HG03159 (cell line): ENCODE data around the gene PTAFR.

Source experiments
- ATAC-seq: cut with Tn5 transposase; IDR thresholded peaks from one replicate; pipeline ENCODE4 v1.9.1; 2021; ENCODE audit warnings: mild to moderate bottlenecking, moderate library complexity; ENCODE audit not compliant: unreplicated experiment

The PTAFR gene, protein sequence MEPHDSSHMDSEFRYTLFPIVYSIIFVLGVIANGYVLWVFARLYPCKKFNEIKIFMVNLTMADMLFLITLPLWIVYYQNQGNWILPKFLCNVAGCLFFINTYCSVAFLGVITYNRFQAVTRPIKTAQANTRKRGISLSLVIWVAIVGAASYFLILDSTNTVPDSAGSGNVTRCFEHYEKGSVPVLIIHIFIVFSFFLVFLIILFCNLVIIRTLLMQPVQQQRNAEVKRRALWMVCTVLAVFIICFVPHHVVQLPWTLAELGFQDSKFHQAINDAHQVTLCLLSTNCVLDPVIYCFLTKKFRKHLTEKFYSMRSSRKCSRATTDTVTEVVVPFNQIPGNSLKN

DNA sequence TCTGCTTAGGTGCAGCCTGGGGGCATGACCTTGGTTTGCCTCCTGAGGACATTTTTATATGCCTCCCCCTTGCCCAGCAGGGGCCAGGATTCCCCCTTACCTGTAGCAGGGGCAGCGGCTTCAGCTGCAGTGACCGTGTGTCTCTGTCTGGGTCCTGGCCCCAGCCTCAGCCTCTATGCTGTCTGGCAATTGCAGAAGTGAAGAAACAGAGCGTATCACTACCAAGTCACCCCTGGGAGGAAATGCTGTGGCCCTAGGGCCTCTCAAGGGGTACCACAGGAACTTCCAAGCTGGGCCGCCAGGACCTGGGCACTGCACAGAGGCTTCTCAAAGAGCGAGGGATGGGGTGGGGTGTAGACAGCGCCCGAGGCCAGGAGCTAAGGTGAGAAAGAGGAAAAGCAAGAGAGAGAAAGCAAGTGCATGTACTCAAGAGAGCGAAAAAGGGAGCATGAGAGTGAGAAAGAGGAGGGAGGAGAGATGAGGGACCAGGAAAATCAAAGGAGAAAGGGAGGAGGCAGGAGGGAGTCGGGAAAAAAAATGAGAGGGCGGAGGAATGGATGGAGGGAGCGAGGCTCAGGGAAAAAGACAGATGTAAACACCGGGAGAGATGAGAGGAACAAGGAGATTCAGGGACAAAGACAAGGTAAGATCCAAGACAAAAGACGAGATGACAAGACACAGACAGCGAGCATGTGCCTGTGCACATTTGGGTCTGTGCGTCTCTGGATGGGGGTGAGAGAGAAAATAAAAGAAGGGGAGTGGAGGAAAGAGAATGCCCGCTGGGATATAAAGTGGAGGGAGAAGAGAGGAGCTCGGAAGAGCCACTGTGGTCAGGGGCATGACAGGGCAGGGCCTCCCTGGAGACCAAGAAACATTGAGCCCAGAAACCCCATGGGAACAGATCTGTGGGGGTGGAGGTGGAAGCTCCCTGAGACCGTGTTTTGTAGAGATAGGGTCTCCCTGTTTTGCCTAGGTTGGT is at the start of gene PTAFR:
PTAFR (minus strand) TSS at position 199 of the 979 bp plus-strand sequence. CDS start 25,669 bp downstream, outside the sequence.
- peak; percentile 39 for ATAC-seq

DNA sequence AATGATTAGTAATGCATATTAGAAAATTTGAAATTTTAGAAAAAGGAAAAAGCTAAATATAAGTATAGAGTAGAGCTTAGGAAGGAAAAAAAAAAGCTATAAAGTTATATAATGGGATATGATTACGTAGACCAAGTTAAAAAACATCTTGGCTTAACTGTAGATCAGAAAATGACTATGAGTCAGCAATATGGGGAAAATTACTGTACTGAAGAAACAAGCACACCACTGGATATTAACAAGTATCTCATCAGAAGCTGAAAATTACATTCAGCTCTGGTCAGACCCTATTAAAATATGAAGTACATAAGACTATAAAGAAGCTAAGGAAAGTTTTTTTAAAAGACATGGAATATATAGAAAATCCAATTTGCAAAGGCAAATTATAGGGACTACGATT is 36.8 kb upstream of the PTAFR start:
- ATAC-seq, result no peak

DNA sequence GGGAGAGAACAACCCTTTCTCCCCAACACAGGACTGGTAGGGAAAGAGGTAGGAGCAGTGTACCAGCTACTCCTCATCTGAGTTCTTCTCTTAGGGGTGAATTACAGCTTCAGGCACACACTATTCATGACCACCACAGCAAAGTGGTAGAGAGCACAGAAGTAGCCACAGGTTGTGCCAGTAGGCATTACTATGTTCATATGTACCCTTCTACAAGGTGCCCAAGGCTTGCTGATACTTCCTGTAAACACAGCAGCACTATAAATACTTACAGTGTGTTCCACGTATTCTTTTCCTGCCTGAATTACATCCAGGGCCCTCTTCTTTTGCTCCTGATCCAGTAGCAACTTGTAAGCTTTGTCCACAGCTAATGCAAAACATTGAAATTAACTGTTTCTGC is 33.2 kb upstream of the PTAFR start:
- ATAC-seq, result no peak

DNA sequence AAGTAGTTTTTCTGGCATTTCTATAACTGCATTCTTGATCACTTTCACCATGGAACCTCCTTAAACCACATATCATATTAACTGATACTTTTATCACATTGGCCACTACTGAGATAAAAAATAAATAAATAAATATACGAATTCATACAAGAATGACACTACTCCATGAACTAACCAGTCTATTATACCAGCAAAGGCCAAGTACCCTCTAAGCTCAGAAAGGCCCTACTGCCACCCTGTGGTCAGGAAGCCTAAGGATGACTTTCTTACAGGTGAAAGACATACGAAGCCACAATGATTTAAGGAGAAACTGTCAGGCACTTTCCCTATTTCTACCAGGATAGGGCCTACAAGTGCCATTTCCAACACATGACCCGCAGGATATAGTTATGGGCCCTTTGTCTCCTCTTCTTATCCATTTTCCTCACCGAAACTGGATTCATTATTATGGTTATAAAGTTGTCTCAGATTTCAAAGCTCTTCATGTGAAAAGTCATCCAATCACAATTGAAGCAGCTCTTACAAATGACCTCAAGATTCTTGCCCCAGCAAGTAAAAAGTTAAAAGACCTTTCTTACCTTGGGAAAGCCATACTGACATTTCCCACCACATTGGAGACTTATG is 32.4 kb upstream of the PTAFR start:
- ATAC-seq, result no peak

DNA sequence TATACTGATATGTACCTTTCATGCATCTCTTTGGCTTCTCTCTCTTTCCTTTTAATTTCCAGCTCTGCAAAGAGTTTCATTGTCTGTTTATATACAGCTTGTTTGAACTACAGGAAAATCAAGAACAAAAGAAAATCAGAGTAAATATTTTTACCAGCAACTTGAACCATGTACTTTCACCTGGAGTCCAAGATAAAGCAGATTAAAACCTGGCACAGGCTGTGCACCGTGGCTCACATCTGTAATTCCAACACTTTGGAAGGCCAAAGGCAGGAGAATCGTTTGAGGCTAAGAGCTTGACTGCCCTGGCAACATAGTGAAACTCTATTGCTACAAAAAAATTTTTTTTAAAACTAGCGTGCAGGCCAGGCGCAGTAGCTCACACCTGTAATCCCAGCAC is 28.8 kb upstream of the PTAFR start:
- no peak for ATAC-seq

DNA sequence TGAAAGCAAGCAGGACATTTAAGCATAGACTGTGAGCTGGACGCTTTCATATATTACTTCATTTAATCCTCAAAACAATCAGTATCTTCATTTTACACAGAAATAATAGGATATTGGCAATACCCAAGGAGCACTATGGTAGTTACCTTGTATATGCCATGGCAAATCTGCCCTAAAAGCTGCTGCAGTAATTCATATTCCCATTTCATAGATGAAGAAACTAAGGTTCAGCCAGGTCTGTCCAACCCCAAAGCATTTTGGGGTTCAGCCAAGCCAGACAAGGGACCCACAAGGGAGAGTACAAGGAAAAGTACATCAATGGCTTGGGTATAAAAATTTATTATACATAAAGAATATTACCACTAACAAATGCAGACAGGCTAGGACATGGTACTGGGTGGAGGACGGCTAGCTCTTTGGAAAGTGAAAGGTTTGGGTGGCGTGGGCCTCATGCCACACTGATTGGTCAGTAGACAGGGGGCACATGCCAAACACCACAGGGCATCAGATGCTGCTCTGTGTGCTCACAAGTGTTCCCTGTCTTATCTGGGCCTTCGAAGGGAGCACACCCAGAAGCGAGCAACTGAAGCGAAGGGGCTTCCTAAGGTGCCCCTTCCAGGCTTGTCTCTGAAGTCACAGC is 23.9 kb upstream of the PTAFR start:
- ATAC-seq, result no peak

DNA sequence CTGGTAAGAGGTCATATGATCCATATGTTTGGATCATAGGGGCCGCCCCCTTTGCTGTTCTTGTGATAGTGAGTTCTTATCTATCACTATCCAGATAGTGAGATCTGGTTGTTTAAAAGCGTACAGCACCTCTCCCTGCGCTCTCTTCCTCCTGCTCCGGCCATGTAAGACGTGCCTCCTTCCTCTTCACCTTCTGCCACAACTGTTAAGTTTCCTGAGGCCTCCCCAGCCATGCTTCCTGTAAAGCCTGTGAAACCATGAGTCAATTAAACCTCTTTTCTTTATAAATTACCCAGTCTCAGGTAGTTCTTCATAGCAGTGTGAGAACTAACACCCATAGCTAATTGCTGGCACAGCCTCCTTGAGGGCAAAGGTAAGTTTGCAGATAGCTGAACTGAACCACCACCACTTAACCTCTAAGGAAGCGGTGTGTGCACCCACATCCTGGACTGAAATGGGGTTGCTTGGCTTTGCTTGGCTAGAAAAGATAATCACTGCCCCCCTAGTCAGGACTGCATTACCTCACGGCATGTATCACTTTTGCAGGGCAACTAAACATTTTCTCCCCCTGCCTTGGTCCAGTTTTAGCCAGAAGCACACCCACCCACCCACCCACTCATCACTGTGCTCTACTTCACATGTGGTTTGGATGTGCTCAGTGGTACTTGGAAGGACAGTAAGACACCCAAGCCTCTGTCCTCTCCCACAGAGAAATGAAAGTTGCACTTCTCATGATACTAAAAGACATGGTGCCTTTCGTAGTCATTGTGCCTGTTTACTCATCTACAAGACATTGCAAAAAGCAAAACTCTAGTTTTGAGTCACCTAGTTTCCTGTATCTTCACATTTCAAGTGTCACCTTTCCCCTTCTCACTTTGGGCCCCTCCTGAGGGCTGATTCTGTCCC is 23.1 kb upstream of the PTAFR start:
- ATAC-seq, result peak; percentile 75

DNA sequence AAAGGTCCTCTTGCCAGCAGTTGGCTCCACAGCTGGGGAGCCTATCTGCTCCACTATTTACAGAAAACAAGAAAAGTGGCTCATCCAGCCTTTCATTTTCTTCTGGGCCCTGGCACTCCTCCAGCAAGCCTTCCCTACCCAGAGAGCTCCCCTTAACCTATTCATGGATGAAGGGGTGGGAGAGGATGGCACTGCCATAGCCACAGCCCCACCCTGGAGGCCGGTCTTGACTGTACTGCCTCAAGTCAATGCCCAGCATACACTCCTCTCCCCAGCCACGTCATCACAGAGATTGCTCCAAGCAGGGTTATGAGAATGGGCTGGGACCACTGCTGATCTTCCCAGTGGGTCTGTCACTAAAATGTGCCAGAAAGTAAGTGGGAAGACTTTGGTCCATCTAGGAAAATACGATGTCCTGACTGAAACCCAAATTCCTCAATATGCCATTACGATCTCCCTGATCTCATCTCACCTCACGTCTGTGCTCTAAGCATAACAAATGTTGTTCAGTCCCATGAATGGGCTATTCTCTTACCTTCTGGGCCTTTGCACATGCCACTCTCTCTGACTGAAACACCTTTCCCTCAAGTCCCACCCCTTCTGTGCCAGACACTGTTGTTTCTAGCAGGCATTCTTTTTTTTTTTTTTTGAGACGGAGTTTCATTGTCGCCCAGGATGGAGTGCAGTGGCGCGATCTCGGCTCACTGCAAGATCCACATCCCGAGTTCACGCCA is 21.4 kb upstream of the PTAFR start:
- no peak for ATAC-seq

DNA sequence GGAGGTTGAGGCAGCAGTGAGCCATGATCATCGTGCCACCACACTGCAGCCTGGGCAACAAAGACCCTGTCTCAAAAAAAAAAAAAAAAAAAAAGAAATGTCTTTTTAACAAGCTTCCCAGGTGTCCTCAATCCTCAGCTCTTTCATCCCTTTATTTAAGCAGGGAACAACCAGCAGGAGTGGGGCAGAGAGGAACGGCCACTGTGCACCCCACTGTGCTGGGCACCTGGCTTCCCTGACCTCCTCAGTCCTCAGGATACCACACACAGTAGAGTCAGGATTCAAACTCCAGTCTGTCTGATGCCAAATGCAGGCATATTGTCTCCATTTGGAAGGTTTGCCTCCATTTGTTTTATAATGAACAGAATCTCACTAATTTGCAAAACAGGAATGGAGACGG is 19.8 kb upstream of the PTAFR start:
- no peak for ATAC-seq

DNA sequence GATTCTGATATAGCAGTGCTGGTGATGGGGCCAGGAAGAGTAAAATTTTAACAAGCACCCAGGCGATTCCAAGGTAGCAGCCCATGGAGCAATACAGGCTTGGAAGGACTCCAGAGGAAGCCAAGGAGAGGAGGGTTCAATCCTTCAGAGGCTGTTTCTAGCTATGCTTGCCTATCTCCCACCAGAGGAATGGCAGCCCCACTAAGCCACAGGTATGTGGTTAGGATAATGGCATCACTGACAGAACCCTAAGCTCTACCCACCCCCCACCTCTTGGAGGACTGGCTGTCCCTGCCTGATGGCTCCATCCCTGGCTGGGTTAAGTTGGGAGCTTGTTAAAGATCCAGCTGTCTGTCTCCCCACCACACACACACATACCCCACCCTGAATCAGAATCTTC is 19.3 kb upstream of the PTAFR start:
- no peak for ATAC-seq

DNA sequence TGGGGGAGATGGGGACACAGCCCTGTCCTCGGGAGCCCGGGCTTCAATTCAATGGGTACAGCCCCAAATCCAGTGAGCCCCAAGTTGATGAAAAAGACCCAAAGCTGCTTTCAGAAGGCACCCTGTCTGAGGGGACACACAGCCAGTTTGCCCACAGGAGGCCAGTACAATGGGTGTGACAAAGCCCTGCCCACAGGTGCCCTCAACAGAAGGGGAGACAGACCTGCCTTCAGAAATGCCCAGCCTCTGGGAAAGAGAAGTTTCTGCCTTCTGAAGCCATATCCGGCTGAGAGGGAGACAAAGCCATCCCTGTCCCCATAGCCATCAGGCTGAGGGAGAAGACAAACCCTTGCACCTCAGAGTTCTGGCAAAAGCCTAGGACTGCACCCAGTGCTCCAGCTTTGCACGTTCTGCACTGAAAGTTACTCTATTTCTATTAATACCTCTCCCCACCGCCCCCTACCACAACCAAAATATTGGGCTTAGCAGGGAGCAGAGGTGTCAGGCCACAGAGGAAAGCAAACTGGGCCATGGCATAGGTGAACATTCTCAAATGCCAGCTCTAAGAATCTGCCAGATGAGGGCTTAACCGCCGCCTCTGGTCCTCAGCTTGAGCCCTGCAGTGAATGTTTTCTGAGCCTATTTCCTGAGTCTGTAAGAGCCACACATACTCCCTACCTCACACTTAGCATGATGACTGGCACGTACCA is 18.0 kb upstream of the PTAFR start:
- ATAC-seq, result no peak

DNA sequence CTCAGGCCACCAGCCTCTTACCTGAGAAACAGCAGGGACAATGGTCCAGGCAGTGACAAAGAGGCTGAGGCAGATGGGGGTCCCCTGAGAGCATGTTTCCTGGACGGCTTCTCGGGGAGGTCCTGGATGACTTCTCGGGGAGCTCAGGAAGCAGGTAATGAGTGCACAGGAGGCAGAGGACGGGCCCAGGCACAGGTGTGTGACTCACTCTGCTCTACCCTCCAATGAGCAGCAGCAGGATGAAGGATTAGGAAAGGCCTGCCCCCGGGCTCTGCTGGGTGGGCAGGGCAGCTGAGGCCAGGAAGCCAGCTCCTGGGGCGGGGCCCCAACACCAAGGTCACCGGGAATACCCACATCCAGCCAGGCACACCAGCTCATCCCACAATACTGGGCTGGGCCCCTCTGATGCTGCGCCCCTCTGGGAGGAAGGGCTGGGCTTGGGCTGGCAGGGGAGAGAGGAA is 17.2 kb upstream of the PTAFR start:
- ATAC-seq, result no peak

DNA sequence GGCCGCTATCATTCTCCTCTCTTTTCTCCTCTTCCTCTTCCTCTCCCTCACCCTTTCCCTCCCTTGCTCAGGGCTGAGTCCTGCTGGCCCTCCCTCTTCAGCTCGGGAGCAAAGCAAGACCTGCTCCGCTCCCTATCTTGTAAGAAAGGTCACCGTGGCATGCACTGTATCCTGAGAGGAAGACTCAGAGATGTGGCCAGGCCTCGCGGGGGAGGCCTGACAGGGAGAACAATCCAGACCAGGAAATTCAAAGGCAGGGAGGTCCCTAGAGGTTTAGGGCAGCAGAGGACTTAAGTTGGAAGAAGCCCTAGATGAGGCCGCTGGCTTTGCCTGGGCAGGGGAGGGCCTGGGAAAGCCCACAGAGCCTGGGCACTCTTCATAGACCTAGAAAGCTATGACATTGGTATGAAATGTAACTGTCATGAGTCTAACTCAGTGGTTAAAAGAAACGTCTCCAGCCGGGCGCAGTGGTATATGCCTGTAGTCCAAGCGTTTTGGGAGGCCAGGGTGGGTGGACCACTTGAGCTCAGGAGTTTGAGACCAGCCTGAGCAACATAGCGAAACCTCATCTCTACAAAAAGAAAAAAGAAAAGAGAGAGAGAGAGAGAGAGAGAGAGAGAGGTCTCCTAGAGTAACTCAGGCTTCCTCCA is 14.6 kb upstream of the PTAFR start:
- ATAC-seq, result no peak

DNA sequence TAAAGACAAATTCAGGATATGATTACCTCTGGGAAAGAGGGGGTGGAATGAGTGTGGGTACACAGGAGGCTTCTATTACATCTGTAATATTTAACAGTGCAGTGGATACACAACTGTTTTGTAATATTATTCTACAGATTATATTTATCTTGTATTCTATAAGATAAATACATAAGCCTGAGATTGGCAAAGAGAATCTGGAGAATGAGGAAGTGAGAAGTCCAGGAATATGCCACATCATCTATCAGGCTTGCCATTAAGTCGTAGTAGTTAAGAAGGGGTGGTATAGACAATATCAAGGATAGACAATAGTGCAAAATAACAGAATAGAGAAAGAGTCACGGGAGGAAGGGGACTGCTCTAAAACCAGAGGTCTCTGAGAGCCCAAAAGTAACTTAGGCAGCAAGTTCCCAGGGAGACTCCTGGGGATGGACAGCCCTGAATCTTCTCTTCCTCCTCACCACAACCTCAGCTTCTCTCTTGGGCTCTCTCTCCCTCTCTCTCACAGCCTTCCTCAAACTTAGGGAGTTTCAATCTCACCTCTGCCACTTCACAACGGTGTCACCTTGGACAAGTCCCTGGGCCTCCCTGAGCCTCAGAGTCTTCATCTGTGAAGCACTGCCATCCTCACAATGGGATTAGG is 14.0 kb upstream of the PTAFR start:
- ATAC-seq, result no peak

DNA sequence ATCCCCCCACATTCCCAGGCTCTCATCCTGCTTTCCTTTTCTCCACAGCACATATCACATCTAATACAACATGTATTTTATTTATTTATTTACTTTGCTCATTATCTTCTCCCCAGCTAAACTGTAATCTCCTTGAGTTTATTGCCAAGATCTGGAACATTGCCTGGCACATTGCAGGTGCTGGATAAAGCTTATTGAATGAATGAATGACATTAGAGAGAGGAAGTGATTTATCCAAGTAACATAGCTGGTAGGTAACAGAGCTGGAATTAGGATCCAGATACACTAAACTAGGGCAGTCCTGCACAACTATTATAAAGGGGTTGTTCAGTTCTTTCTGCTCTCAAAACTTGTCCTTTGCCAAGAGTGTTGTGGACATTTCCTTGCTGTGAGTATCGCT is 8.6 kb upstream of the PTAFR start:
- no peak for ATAC-seq

DNA sequence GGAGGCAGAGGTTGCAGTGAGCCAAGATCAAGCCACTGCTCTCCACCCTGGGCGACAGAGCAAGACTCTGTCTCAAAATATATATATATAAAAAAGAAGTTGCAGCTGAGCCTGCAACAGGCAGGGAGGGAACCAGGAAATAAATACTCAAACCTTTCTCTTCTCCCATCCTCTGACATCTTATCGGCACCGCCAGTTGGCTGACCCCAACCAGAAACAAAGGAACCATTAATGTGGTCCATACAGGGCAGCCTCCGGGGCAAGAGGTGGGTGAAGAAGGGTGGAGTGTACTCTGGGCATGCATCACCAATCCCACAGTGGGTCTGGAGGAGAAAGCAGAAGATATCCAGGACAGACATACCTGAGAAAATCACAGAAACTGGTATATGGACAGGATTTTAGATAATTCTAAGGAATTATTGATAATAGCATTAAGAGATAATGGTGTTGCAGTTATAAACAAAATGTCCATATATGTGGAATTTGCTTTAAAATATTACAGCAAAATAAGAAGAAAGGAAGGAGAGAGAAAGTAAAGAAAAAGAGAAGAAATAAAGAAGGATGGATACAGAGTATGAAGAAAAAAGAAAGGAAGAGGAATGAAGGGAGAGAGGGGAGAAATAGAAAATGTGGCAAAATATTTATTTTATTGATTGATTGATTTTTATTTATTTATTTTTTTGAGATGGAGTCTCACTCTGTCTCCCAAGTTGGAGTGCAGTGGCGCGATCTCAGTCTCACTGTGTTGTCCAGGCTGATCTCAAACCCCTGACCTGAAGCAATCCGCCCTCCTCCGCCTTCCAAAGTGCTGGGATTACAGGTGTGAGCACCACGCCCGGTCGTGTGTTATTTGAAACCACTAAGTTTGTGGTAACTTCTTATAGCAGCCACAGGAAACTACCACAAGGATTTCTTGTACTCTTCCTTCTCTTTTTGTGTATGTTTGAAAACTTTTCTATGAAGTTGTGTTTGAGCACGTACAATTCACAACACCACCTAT is 4.1 kb upstream of the PTAFR start:
- no peak for ATAC-seq
